VCaP (cell line): ENCODE data around the gene BCS1L.
"Not testable (repeated sequence)": the region's sequence is repeated elsewhere in the genome, so short reads cannot be mapped to it uniquely, and the experiment has no call there.

Source experiments
- H3K27ac ChIP-seq: fragments of 450-650 bp; 2 replicates; pipeline ENCODE4 v1.5.1; 2017
- CTCF ChIP-seq: fragments of 450-650 bp; conservative IDR thresholded peaks from 2 replicates; pipeline ENCODE4 v1.5.1; 2017; ENCODE audit warnings: mild to moderate bottlenecking, moderate library complexity

Gene BCS1L

GRCh38 chr2:218680061-218680460 lies 20.6 kb downstream of the BCS1L start:
- TF ChIP-seq CTCF = no peak
- no peak overlapping the region for H3K27ac ChIP-seq

- not testable (repeated sequence) for H3K27ac ChIP-seq
- peak; percentile 94 for TF ChIP-seq CTCF
These were observed 28.0 kb downstream of the BCS1L start for GRCh38 chr2:218687400-218688060.

GRCh38 chr2:218691234-218691633 lies 31.8 kb downstream of the BCS1L start:
- no peak overlapping the region for H3K27ac ChIP-seq
- TF ChIP-seq CTCF = no peak

DNA sequence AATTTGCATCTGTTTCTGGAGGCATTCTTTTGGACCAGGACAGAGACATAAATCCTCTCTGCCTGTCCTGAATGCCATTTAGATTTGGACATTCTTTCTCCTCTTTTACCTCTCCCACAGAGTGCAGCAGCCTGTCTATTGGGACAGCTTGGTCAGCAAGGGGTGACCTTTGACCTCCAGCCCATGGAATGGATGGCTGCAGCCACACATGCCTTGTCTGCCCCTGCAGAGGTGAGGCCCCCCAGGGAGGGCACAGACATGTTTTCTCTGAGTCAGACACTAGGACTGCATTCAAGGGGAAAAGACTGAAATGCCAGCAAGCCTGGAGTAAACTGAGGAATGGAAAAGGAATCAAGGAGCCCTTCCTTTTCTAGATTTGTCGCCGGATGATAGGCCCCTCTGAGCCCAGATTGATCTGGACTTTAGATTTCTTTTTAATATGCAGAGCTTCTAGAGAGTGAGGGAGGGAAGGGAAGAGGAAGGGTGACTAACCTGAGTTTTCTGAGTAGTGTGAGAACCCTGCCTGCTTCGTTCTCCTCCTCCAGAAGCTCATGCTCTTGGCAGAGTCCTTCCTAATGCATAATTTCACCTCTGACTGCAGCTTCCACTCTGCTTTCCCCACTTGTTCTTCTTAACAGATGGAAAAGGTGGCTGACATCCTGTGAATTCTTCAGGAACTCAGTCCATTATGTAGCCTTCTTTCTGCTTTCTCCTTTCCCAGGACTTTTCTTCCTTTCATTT lies 35.1 kb downstream of the BCS1L start:
- TF ChIP-seq CTCF = no peak
- no peak overlapping the region for H3K27ac ChIP-seq

DNA sequence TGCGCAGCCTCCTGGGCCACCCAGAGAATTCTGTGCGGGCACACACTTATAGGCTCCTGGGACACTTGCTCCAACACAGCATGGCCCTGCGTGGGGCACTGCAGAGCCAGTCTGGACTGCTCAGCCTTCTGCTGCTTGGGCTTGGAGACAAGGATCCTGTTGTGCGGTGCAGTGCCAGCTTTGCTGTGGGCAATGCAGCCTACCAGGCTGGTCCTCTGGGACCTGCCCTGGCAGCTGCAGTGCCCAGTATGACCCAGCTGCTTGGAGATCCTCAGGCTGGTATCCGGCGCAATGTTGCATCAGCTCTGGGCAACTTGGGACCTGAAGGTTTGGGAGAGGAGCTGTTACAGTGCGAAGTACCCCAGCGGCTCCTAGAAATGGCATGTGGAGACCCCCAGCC lies 39.4 kb downstream of the BCS1L start:
- H3K27ac ChIP-seq = no peak overlapping the region
- TF ChIP-seq CTCF = no peak

- H3K27ac ChIP-seq = no peak overlapping the region
- TF ChIP-seq CTCF = no peak
These were observed 42.3 kb downstream of the BCS1L start for GRCh38 chr2:218701806-218702205.

GRCh38 chr2:218703341-218703740 lies 43.9 kb downstream of the BCS1L start:
- no peak for TF ChIP-seq CTCF
- no peak overlapping the region for H3K27ac ChIP-seq
